IPS-NIHi11 (cell line): Measurements from ENCODE around the gene TMEM126B.

Source experiments
- DNase-seq: peaks from one replicate; pipeline ENCODE4 v3.0.0; 2012; ENCODE audit warnings: mixed read lengths, low spot score

Gene TMEM126B

DNA sequence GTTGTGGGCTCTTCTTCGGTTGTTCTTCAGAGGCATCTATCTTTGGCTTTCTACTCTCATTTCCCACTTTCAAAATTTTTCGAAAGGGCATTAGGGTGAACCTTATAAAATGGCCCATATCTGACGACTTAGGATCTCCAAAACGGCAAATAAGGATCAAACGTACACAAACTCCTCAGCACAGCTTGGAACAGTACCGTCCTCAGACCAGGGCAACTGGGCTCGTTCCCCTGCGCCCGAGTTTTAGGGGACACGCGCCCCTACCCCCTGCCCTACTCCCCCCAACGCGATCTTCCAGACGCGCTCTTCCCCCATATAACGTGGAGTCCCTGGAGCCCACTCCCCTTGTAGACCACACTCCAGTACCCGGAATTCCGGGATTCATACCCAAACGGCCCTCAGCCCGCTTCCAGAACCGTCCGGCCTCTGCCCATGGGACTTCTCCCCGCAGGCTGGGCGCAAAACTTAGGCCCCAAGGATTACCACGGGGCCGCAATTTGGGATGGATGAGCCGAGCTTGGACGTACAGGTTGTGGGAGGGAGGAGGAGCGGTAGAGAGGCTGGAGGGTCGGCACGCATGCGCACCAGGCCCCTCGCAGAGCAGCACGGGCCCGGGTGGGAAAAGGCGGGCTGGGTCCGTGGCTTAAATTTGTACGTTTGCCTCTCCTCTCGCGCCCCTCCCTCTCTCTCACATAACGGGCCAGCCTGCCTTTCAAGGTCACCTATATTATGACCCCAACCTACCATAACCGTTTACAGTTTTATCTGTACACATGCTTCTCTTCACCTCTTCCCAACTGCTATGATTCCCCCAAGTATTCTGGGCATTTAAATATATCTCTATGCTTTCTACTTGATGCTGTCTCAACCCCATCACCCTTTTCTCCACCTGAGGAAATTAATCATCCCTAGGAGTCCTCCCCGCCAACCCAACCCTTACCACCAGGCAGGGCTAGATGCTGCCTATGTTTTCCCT is 54.2 kb downstream of the TMEM126B start:
- DNase-seq, result no peak

GRCh38 chr11:85685125-85685819 is 56.9 kb downstream of the TMEM126B start:
- DNase-seq, result no peak

GRCh38 chr11:85685820-85686459 is 57.5 kb downstream of the TMEM126B start, which contains the start of gene CCDC89:
CCDC89 (minus strand) TSS chr11:85686195; CDS start chr11:85686130, 65 bp downstream.
- DNase-seq, result peak; percentile 59
